ENCODE data around the gene MRPL50.
"Not testable (repeated sequence)": the region's sequence is repeated elsewhere in the genome, so short reads cannot be mapped to it uniquely, and the experiment has no call there.

The MRPL50 gene

GRCh38 chr9:101418518-101419430, 20.4 kb upstream of the MRPL50 start:
- FAIRE-seq, result no peak
- no peak for DNase-seq (ENCODE audit: extremely low spot score, insufficient read length, low read depth)

GRCh38 chr9:101417977-101418376, 19.6 kb upstream of the MRPL50 start:
- FAIRE-seq (no peak), DNase-seq (ENCODE audit: extremely low spot score, insufficient read length, low read depth) (no peak)

GRCh38 chr9:101417389-101417788, 19.0 kb upstream of the MRPL50 start:
- DNase-seq (ENCODE audit: extremely low spot score, insufficient read length, low read depth) (no peak), FAIRE-seq (no peak)

GRCh38 chr9:101415578-101415977, 17.2 kb upstream of the MRPL50 start:
- FAIRE-seq, result no peak
- DNase-seq (ENCODE audit: extremely low spot score, insufficient read length, low read depth), result no peak

GRCh38 chr9:101414839-101415238, 16.4 kb upstream of the MRPL50 start:
- FAIRE-seq, result no peak

GRCh38 chr9:101409079-101409477, 10.7 kb upstream of the MRPL50 start:
- no peak for FAIRE-seq
- DNase-seq (ENCODE audit: extremely low spot score, insufficient read length, low read depth), result no peak

More at GRCh38 chr9:101414839-101415238, 16.4 kb upstream of the MRPL50 start:
- DNase-seq (ENCODE audit: extremely low spot score, insufficient read length, low read depth), result no peak

- FAIRE-seq (no peak), DNase-seq (ENCODE audit: extremely low spot score, insufficient read length, low read depth) (no peak)
Measured at GRCh38 chr9:101408374-101409078, 10.1 kb upstream of the MRPL50 start.

GRCh38 chr9:101403516-101404285, 5.3 kb upstream of the MRPL50 start:
- FAIRE-seq, result no peak
- no peak for DNase-seq (ENCODE audit: extremely low spot score, insufficient read length, low read depth)

GRCh38 chr9:101400120-101400519, 1.7 kb upstream of the MRPL50 start:
- no peak for FAIRE-seq
- no peak for DNase-seq (ENCODE audit: extremely low spot score, insufficient read length, low read depth)

GRCh38 chr9:101399643-101399970, 1.2 kb upstream of the MRPL50 start:
- DNase-seq (ENCODE audit: extremely low spot score, insufficient read length, low read depth) (no peak), FAIRE-seq (no peak)

GRCh38 chr9:101398930-101399642, 668 bp upstream of the MRPL50 start:
- no peak for DNase-seq (ENCODE audit: extremely low spot score, insufficient read length, low read depth)
- no peak for FAIRE-seq

GRCh38 chr9:101397746-101398067, 711 bp downstream of the MRPL50 start:
- FAIRE-seq, result no peak

GRCh38 chr9:101394687-101395086, 3.7 kb downstream of the MRPL50 start:
- no peak for DNase-seq (ENCODE audit: extremely low spot score, insufficient read length, low read depth)
- FAIRE-seq, result no peak

More at GRCh38 chr9:101397746-101398067, 711 bp downstream of the MRPL50 start:
- no peak for DNase-seq (ENCODE audit: extremely low spot score, insufficient read length, low read depth)

- FAIRE-seq (no peak), DNase-seq (ENCODE audit: extremely low spot score, insufficient read length, low read depth) (no peak)
Measured at GRCh38 chr9:101393135-101393534, 5.3 kb downstream of the MRPL50 start.

- no peak for DNase-seq (ENCODE audit: extremely low spot score, insufficient read length, low read depth)
- FAIRE-seq, result no peak
Measured at GRCh38 chr9:101388507-101388993, 9.9 kb downstream of the MRPL50 start.

- peak; percentile 57 for FAIRE-seq
- DNase-seq (ENCODE audit: extremely low spot score, insufficient read length, low read depth), result no peak
Measured at GRCh38 chr9:101387871-101388506, 10.4 kb downstream of the MRPL50 start.

- not testable (repeated sequence) for FAIRE-seq; DNase-seq (ENCODE audit: extremely low spot score, insufficient read length, low read depth)
Measured at GRCh38 chr9:101384873-101385536, 13.4 kb downstream of the MRPL50 start, which contains the start of gene BAAT. Gene BAAT, minus strand, starts transcription at chr9:101385006. Its CDS starts 13,602 bp downstream, at chr9:101371404.

- FAIRE-seq (no peak), DNase-seq (ENCODE audit: extremely low spot score, insufficient read length, low read depth) (no peak)
Measured at GRCh38 chr9:101383361-101383760, 15.1 kb downstream of the MRPL50 start.

GRCh38 chr9:101381833-101382342, 16.5 kb downstream of the MRPL50 start:
- FAIRE-seq, result no peak
- no peak for DNase-seq (ENCODE audit: extremely low spot score, insufficient read length, low read depth)

Measured in GM18507 (cell line).